Mucosa of descending colon (tissue), 3 donors: ENCODE results near the gene ATP12A. TPM values are rescaled to one million over a fixed set of nuclear protein-coding genes. Genes with fewer than 3 reads are reported as not detected.

ENCODE experiments used
- ATAC-seq: fragments of 200-7000 bp; cut with Tn5 transposase; one replicate; pipeline ENCODE4 v1.9.1; 2020; ENCODE audit warnings: mild to moderate bottlenecking, moderate library complexity
- DNase-seq, 3 donors: peaks; one replicate each; pipeline ENCODE4 v3.0.0-alpha.2; 2020
- H3K36me3 ChIP-seq: fragments of 200-600 bp; one replicate; pipeline ENCODE4 v1.8.0; 2021; ENCODE audit warnings: low read depth, mild to moderate bottlenecking
- H3K4me1 ChIP-seq: fragments of 200-600 bp; one replicate; pipeline ENCODE4 v1.8.0; 2021; ENCODE audit warnings: low read depth, mild to moderate bottlenecking
- H3K4me3 ChIP-seq: fragments of 200-600 bp; one replicate; pipeline ENCODE4 v1.8.0; 2021; ENCODE audit warnings: mild to moderate bottlenecking
- H3K9me3 ChIP-seq: fragments of 200-600 bp; one replicate; pipeline ENCODE4 v1.8.0; 2021; ENCODE audit warnings: mild to moderate bottlenecking
- intact Hi-C, 2 donors: fragments of 100-400 bp; cut with DNase I in 1 of 2; cut with micrococcal nuclease in 1 of 2; formaldehyde crosslinking; loops; one replicate each; pipeline versions ENCODE4 v1.11.0 to v1.11.1; 2022; cut with DNase I, micrococcal nuclease
- total RNA-seq, 3 donors: library from RNA; stranded (reverse); fragmentation: NEBNext Ultra II Directional in 2 of 3; extraction: Animal tissue kit (Norgen Biotek cat#: 25700) in 2 of 3; gene quantifications; one replicate each; pipeline versions ENCODE4 v1.2.1 to v1.2.4, GENCODE V29; 2021 to 2023
- TF ChIP-seq, protein P1 (sequence below): fragments of 200-600 bp; IDR thresholded peaks from one replicate; pipeline ENCODE4 v1.8.0; 2022; ENCODE audit warnings: antibody characterized with exemption, mild to moderate bottlenecking
- donor health status: DM: no; HTN: no; CAD: no; lungs with moderate emphysema.
- donor health status: DM: no; HTN: no; CAD: no.
- donor health status: DM: no; HTN: yes; CAD: no.

The ATP12A gene
- total RNA-seq, 3 donors from 2014 or later = not detected

DNA sequence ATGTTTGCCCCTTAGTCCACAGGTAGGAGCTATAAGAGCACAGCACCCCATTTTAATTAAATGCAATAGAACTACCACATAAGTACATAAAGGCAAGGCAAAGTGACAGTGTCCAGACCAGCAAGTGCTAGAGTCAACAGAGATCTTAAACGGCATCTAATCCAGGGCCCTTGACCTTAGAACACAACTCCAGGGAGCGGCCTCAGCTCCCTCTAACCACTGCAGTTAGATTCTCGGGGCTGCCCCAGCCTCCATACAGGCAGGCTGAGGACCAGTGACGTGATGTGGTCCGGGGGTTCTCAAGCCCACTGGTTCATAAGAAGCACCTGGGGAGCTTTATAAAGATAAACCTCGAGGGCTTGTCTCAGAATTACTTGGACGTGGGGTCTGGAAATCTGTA, 10.0 kb upstream of the ATP12A start:
- TF ChIP-seq, protein P1, sequence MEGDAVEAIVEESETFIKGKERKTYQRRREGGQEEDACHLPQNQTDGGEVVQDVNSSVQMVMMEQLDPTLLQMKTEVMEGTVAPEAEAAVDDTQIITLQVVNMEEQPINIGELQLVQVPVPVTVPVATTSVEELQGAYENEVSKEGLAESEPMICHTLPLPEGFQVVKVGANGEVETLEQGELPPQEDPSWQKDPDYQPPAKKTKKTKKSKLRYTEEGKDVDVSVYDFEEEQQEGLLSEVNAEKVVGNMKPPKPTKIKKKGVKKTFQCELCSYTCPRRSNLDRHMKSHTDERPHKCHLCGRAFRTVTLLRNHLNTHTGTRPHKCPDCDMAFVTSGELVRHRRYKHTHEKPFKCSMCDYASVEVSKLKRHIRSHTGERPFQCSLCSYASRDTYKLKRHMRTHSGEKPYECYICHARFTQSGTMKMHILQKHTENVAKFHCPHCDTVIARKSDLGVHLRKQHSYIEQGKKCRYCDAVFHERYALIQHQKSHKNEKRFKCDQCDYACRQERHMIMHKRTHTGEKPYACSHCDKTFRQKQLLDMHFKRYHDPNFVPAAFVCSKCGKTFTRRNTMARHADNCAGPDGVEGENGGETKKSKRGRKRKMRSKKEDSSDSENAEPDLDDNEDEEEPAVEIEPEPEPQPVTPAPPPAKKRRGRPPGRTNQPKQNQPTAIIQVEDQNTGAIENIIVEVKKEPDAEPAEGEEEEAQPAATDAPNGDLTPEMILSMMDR = no peak
- Histone ChIP-seq H3K9me3 (no peaks in the 10 kb centered on the region), H3K36me3 (no peaks in the 10 kb centered on the region), H3K4me1 (peaks cover 31% of the 10 kb centered on the region), H3K4me3 (no peak overlapping the region)
- peak; percentile 69 for ATAC-seq
- peak in 2 of 3 donors; percentile 47 to 59 for DNase-seq
- intact Hi-C loops = no loop called here

DNA sequence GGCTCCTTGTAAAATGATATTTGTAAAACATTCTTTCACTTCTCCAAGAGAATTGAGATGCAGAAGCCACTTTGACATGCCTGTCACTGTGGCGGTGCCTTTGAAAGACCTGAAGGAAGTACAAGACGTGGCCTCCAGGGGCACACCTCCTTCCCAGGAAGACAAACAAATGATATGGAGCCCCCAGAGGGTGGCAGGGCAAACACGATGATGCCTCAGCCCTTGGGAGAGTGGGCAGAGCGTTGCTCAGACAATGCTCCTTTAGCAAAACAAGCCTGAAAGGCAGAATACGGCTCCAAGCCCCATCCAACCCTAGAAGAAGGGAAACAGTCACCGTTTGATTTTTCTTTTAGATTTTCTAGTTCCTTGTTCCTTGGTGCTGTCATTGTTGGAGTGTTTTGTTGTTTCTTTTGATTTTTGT, 9.2 kb upstream of the ATP12A start:
- intact Hi-C loops = no loop called here

GRCh38 chr13:24671386-24672113, 8.7 kb upstream of the ATP12A start:
- TF ChIP-seq, protein P1 = no peak
- ATAC-seq = peak; percentile 72
- H3K9me3 ChIP-seq = no peaks in the 10 kb centered on the region
- H3K36me3 ChIP-seq = no peaks in the 10 kb centered on the region
- intact Hi-C loops = no loop called here
- H3K4me1 ChIP-seq = peaks cover 26% of the 10 kb centered on the region
- H3K4me3 ChIP-seq = no peak overlapping the region
- DNase-seq = peak in 1 of 3 donors; percentile 76

More for the DNA sequence above, 9.2 kb upstream of the ATP12A start:
- no peak overlapping the region for H3K4me3 ChIP-seq
- no peaks in the 10 kb centered on the region for H3K9me3 ChIP-seq
- ATAC-seq = peak; percentile 49
- TF ChIP-seq, protein P1 = peak; percentile 6
- H3K36me3 ChIP-seq = no peaks in the 10 kb centered on the region
- peaks cover 28% of the 10 kb centered on the region for H3K4me1 ChIP-seq
- peak in 2 of 3 donors; percentile 55 to 59 for DNase-seq

DNA sequence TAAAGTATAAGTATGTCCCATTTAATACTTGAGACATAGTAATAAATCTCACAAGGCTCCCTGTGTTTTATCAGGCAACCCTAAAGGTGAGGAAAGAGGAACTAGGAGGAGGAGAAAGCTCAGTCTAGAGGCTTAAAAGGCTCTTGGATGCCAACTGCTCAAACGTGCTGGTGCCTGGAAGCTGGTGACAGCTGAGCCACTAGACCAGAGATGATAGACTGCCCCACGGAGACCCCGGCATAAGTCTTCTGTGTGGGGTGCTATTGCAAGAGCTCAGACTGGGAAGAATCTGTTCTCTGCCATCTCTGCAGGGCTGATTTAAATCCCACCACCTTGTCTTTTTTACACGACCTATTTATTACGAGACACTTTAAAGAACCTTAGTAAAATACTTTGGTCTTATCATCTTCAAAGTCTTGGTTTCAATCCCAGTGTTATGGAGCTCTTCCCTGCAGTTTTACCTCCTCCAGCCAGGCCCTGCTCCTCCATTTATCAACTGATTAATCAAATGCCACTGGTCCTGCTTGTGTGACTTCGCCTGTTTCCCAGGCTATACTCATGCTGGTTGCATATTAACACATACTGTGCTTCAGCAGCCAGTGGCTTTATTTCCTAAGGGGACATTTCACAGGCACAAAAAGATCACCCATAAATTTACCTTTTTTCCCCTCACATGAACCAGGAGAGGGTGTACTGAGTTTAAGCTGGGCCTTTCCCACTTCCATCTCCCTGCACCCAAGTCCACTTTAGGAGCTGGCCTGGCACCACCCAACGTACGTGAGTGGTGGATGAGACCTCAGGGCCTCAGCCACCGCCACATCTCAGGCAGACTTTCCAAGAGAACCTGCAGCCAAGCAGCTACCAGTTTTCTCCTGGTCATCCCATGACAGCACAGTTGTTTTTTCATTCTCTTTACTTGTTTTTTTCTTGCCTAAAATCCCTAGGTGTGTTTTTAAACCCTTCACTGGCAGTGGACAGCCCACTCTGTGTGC, 7.8 kb upstream of the ATP12A start:
- intact Hi-C loops = no loop called here

More for the DNA sequence above, 7.8 kb upstream of the ATP12A start:
- Histone ChIP-seq H3K4me3 (no peak overlapping the region), H3K9me3 (no peaks in the 10 kb centered on the region), H3K36me3 (no peaks in the 10 kb centered on the region), H3K4me1 (peaks cover 23% of the 10 kb centered on the region)
- TF ChIP-seq, protein P1 = no peak
- DNase-seq (no peak), ATAC-seq (no peak)
